Activated T-cell treated with anti-CD3 and anti-CD28 coated beads, Interleukin-2, amount 50 U/mL, for 48 hours (primary cell): ENCODE results near the gene MSMP.

ENCODE experiments used
- DNase-seq, 2 experiments: peaks; one replicate each; pipeline ENCODE4 v3.0.0-alpha.2; 2020

MSMP gene

DNA sequence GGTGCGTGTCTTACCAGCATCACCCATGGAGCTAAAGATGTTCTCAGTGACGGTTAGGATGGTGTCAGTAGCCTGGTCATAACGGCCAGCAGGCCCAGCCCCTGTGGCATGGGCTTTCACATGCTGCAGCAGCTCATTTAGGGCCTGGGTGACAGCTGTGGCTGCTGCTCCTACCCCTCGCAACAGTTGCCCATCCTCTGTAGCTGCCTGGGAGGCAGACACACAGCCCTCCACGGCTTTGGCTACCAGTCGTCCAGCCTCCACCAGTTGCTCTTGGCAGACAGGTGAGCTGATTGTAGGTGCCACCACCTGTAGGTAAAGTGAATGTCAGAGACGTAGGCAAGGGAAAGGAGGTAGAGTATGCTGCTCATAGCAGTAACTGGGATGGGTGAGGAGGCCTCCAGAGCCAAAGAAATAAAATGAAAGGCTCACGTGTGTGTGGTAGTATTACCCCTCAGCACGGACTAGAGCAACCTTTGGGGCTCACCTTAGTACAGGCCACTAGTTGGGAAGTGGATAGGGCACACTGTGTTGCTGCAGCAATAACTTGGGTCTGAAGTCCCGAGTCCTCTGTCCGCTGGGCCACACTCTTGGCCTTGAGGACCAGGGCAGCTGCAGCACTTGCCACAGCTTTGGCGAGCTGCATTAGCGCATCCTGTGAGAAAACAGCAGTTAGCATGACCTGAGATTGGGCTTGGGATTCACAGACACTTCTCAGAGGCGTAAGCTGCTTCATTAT lies 36.8 kb downstream of the MSMP start:
- no peak for DNase-seq

DNA sequence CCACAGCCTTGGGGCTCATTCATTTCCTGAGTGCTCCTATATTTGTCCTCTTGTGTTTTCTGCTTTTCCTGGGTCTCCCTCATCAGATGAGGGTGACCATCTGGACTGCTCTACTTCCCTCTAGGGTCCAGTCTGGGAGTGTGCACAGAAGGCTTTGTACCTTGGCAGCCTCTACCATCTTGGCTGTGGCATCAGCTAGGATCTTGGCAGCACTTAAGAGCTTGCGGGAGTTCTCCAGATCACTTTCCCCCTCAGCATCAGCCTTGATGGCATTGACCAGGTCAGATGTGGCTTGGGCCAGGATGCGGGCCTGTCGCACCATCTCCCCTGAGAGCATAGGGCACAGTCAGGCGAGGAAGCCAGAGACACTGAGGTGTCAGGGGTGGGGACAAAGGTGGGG lies 37.8 kb downstream of the MSMP start:
- DNase-seq = no peak

DNA sequence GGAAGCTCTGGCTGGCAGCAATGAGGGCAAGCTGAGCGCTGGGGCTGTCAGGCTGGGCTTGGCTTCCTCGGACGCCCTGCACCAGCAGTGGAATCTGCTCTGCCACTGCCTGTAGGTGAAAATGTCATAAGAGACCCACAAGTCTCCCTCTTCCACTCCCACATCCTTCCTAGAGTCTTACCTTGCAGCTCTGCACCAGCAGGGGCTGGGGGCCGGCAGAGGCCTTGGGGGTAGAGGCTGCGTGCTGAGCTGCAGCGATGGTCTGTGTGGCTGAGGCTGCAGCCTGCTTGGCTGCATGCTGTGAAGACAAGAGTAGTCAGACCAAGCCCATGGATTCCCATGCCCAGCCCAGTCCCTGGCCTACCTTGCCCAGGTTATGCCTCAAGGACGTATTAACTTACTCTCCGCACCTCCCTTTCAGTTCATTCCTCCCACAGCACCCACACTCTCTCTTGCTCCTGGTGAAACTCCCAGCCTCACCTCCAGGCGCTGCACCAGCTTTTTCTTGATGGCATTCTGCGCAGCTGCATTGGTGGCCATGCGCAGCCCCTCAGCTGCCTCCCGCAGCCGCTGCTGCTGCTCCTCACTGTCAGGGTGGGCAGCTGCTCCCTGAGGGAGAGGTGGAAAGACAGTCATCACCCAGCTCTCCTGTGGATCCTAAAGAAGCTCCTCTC lies 39.4 kb downstream of the MSMP start:
- DNase-seq = no peak

DNA sequence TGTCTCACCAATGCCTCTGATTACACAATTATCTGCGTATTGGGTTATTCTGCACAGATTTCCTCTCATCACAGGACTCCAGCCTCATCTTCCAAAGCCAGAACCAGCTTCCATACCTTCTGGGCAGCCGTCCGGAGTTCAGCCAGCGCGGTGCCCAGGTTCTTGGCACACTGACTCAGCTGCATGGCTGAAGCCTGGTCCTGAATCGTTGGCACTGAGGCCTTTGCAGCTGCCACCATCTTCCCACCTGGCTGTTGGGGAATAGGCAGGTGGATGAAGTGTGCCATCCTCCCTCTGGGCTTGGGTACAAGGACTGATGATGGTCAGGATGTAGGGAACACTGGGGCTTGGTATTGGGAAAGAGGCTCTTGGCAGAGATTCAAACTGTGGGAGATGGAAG lies 40.0 kb downstream of the MSMP start:
- no peak for DNase-seq

DNA sequence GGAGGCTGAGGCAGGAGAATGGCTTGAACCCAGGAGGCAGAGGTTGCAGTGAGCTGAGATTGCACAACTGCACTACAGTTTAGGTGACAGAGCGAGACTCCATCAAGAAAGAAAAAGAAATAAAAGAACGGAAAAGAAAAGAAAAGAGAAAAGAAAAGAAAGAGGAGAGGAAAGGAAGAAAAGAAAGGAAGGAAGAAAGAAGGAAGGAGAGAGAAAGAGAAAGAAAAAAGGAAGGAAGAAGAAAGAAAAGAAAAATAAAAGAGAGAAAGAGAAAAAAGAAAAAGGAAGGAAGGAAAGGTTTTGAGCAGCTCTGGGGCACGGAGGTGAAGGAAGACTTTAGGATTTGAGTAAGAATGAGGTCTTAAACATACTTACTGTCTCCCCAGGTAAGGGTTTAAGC lies 40.5 kb downstream of the MSMP start:
- DNase-seq = no peak

DNA sequence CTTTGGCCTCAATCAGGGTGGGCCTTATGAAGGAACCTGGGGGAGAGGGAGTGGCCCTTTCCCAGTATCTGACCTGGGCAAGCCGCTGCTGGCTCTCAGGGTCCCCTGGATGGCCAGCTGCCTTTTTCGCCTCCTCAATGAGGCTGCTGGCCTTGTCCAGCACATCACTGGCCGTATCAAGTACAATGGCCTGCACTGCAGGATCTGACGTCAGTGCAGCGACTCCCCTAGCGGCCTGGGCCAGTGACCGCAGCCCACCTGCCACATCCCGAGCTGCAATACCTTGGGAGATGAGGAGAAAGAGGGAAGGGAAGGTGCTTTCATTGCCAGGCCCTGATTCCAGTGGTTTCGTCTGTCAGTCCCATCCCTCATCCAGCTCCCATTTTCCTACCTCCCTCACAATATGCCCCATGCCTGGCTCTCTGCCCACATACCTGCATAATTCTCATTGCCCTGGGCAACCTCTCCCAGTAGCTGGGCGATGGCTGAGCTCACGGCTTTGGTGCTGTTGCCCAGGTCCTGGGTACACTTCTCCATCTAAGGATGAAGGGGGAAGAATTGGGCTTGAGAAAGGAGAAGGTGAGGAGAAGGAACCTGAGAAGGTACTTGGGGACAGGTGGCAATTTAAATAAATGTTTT lies 41.2 kb downstream of the MSMP start:
- no peak for DNase-seq

DNA sequence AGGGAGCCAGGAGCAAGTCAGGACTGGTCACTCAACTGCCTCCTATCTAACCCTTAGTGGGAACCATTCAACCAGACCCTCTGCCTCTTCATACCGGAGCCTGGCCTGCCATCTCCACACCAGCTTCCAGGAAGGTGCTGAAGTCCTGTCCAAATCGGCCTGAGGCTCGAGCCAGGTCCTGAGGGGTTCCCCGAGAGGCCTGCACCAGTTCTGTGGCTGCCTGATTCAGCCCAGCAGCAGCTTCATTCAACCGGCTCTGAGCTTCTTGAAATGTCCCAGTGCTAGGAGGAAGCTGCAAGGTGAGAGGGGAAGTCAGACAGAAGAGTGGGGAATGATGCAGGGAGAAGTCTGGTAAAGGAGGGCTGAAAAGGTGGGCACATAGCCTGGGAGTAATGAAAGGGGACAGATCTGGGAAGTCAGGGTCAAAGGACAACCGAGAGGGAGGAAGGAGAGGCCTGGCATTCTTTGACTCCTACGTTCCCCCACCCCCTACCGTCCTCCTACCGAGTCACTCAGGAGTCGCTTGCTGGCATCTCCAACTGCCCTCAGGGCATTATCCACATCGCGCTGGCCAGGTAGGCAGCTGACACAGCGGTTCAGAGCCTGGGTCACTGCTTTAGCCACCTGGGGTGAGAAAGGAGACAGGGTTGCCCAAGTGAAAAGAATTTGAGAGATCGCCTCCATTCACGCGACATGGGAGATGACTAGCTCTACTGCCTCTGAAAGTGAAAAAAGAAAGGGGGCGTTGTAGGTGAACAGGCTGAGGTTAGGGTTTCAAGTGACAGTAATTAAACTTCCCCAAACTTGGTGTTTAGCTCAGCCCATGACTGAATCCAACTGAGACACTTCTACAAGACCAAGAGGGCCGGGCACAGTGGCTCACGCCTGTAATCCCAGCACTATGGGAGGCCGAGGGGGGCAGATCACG lies 42.3 kb downstream of the MSMP start:
- no peak for DNase-seq

DNA sequence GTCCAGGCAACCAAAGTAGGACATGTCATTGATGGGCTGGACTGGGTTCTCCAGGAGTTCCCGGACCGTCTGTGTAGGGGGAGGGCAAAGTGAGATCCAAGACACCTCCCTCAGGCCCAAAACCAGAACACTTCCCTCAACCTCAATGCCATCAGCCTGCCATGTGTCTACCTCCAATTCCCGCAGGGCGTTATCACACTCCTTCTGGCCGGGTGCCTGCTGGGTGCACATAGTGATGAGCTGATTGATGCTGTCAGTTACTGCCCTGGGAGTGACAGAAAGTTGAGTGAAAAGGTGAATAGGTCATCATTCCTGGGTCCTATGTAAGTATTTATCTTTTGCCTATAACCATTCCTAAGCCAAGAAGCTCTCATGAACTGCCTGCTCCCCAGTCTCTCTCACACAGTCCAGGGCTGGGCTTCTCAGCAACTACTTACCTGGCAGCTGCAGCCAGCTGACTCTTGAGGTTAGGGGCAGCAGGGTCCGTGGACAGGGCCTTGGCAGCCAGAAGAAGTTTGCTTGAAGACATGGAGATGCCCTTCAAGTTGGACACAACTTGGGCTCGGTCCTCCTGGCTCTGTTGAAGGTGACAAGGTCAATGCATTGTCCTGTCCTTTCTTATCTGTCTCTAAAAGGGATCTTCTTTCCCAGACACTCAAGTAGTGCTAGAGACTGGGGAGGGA lies 43.1 kb downstream of the MSMP start:
- no peak for DNase-seq

DNA sequence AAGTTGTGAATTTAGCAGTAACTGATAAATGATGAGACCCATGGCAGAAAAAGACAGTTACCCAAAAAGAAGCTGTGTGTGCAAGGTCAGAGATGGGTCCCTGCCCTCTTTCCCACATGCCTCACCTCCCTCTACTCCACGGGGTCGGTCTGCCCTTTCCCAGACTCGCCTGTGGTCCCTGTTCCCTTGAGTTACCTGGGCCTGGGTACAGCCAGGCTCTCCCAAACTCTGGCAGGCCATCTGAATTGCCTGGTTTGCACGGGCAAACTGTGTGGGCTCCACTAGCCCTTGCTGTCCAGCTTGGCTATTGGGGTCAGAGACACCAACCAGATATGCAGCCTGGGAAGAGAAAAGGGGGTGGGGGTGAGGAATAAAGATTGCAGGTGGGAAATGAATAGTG lies 45.9 kb downstream of the MSMP start:
- no peak for DNase-seq

DNA sequence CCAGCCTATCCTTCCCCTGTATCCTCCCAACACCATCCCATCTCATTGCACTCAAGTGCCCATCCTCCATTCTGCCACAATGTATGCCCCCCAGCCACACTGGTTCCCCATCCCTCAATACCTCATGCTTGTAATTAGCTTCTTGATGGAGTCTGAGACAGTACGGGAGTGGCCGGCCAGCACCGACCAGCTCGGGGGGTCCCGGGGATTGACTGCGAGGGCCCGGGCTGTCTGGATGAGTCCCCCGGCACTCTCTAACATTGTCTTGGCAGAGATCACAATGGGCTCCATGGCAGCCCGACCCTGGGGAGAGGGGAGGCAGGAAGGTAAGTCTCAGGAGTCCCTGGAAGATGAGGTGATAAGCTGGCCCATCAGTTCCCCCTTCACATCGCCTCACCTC lies 47.1 kb downstream of the MSMP start:
- DNase-seq = no peak

DNA sequence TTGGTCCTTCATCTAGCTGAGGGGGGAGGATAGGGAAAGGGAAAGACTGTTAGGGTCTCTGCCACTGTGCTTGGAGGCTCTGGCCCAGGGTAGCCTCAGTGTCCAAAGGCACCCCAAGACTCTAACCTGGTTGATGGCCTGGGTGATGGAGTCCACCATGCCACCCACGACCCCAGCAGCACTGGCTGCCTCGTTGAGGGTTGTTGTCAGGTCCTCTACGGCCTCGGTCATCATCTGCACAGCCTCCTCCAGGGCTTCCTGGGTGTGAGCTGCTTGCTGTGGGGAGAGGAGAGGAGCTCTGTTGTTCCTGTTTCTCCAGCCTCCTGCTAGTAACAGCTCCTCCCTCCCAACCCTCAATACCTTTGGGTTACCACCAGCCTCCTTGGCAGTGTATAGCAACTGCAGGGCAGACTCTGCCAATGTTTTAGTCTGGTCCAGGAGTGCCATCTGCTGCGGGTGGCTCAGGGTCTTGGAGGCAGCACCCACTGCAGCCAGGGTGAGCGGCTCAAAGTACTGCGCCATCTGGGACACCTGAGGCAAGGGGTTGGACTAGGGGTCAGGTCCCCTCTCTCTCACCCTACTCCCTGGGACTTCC lies 48.1 kb downstream of the MSMP start:
- no peak for DNase-seq

DNA sequence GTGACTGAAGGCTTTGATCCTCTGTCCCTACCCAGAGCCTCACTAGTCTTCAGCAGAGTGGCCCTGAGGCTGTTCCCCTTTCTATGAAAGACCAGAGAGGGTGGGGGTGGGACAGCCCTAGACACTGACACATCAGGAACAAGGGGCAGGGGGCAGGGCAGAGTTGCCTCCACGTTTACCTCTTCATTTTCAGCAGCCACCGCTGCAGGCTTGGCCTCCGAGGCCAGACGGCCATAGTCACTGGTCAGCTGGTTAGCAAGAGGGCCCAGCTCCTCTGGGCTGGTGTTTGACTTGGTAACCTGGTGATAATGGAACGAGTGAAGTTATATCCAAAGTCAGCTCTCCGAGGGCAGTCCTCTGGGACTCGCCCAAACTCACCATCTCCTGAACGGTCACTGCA lies 48.7 kb downstream of the MSMP start:
- DNase-seq = no peak

DNA sequence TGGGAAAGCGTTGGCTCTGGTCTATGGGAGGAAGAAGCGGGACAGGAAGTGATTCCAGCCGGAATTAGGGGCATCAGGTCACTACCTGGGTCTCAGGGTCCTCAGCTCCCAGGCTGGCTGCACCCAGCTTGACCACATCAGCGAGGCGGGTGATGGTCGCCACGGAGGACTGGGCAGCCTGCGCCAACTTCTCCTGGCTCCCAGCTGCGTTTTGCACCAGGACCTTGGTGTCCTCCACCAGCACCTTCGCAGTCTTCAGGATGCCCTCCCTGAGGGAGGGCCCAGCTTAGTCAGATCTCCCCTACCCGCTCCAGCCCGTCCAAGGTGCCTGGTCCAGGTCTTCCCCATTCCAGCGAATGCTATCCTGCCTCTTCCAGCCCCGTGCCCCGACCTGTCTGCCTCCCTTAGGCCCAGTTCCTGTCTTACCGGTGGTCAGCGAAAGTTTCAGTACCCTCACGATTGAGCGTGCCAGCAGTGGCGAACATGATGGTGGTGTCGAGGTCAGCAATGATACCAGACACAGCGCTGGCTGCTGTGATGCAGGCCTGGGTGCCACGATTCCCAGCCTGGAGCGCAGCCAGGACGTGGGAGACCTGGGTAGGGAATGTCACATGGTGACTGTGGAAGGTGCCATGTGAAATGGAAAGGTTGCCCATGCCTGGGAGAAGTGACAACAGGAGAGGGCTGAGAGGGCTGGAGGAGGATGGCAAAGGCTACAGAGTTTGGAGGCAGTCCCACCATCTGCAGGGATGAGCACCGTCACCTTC lies 50.0 kb downstream of the MSMP start:
- no peak for DNase-seq
